ENCODE results near the gene FH.

FH gene

GRCh38 chr1:241465673-241466072 is 53.9 kb downstream of the FH start:
- ChIA-PET POLR2A (no interaction called here), CTCF (no interaction called here)
- no peak for TF ChIP-seq CTCF (IDR thresholded peaks at IDR 0.05; ENCODE audit: control extremely low read depth, extremely low read depth, low read depth, missing control alignments)
- DNase-seq (ENCODE audit: extremely low spot score) = no peak

- CTCF ChIA-PET = no interaction called here
- POLR2A ChIA-PET = no interaction called here
- no peak for DNase-seq (ENCODE audit: extremely low spot score)
- no peak for TF ChIP-seq CTCF (IDR thresholded peaks at IDR 0.05; ENCODE audit: control extremely low read depth, extremely low read depth, low read depth, missing control alignments)
These were observed 54.6 kb downstream of the FH start for GRCh38 chr1:241464985-241465384.

DNA sequence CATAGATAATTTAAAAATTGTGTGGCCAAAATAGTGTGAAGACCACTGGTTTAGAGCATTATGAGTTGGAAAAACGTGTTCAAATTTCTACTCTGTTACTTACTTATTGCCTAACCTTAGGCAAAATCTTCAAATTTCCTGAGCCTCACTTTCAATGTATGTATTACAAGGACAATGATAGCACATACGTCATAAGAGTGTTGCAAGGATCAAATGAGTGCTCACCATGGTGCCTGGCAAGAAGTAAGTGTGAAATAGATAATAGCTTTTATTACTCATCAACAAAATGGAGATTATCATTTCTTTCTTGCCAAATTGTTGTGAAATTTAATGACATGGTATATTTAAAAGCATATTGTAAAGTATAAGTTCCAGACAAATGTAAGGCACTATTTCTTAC is 57.2 kb downstream of the FH start:
- POLR2A ChIA-PET = no interaction called here
- CTCF ChIA-PET = interaction anchor here (1.0 kb wide), 1 partner anchor 14 kb away, joined by 3 read pairs; no protein-coding TSS in a partner anchor
- DNase-seq (ENCODE audit: extremely low spot score) = no peak
- no peak for TF ChIP-seq CTCF (IDR thresholded peaks at IDR 0.05; ENCODE audit: control extremely low read depth, extremely low read depth, low read depth, missing control alignments)

DNA sequence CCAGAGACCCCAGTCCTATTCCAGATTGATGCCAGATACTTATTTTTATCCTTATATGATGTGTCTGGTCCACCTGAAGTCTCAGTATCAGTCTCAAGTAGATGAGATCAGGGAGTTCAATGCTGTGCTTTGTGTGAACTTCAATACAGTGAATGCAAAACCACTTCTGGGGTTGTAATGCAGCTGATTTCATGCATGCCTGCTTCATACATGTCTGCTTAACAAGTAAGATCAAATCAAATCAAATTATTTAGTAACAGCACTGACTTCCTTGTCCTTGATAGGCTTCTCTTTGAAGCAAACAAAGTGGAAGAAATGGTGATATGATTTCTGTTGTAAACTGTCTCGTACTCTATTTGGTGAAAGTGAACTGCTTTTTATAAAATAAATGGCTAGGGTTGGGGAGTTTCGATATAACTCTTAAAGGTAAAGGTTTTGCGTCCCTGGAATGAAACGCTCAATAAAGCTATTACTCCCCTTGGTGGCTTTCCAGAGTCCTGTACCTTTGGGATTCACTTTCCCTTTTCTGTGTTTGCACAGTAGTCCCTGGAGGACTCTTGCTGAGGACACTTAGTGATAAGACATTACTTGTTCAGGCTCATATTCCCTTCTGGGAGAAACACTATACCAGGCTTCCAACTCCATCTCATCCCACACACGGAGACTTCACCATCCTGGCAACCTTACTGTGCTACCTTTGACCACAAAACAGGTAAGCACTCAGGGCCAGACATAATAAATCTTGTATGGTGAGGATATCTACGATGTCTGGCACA is 59.3 kb downstream of the FH start:
- CTCF ChIA-PET = interaction anchor here (1.5 to 1.6 kb wide), 2 partner anchors 25 to 30 kb away, joined by 4 read pairs; no protein-coding TSS in a partner anchor
- no peak for TF ChIP-seq CTCF (IDR thresholded peaks at IDR 0.05; ENCODE audit: control extremely low read depth, extremely low read depth, low read depth, missing control alignments)
- no peak for DNase-seq (ENCODE audit: extremely low spot score)
- POLR2A ChIA-PET = no interaction called here

GRCh38 chr1:241459186-241459802 is 60.3 kb downstream of the FH start:
- ChIA-PET CTCF (interaction anchor here (1.5 to 1.6 kb wide), 2 partner anchors 26 to 31 kb away, joined by 4 read pairs; no protein-coding TSS in a partner anchor), POLR2A (no interaction called here)
- DNase-seq (ENCODE audit: extremely low spot score) = no peak
- no peak for TF ChIP-seq CTCF (IDR thresholded peaks at IDR 0.05; ENCODE audit: control extremely low read depth, extremely low read depth, low read depth, missing control alignments)

DNA sequence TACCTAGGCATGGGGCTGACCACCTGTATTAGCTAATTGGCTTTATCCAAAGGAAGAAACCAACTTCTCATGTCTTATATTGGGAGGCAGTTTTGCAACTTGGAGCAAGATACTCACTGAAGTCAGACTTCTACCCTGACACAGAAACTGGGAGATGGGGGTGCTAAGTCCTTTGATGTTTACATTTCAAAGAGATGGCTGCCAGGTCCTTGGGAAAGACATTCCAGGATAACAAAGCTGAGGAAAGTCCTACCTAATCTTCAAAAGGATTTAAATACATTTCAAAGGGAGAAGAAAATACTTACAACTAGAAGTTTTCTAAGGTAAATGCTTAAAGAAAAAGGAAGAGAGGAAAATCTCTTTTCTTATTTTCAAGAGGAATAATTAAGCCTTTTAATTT is 62.1 kb downstream of the FH start:
- DNase-seq (ENCODE audit: extremely low spot score) = no peak
- POLR2A ChIA-PET = no interaction called here
- CTCF ChIA-PET = interaction anchor here (1.4 kb wide), 1 partner anchor 28 kb away, joined by 4 read pairs; no protein-coding TSS in a partner anchor
- TF ChIP-seq CTCF (IDR thresholded peaks at IDR 0.05; ENCODE audit: control extremely low read depth, extremely low read depth, low read depth, missing control alignments) = no peak
